ENCODE data around the gene EIF3M. TPM values are rescaled to one million over a fixed set of nuclear protein-coding genes. Genes with fewer than 3 reads are reported as not detected.

Gene EIF3M
- polyA plus RNA-seq, 1 of the 3 experiments (the other 2 are of a cell fraction): 359 TPM

DNA sequence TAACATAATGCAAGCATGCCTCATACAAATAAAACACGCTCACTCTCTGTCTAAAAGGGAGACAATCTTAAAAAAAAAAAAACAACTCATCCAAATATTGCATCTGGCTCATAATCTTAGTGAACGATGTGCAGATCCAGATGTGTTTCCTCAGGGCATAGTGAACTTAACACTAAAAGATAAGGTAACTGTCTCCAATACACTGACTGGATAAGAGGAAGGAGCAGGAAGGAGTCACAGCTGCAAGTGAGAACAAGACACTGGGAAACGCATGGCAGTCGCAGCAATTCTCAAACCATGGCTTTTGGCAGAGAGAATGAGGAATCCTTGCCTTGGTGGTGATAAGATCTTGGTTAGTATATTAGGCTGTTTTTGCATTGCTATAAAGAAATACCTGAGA lies 9.2 kb upstream of the EIF3M start:
- ChIA-PET POLR2A (no interaction called here), CTCF (no interaction called here)
- Histone ChIP-seq H3K4me1 (ENCODE audit: control insufficient read depth in 1 of 2, insufficient read depth in 2 of 2, low read depth in 1 of 2, low read length in 1 of 2) (no peaks in the 10 kb centered on the region; a peak in 1 of 4 replicates), H4K20me1 (ENCODE audit: insufficient read depth) (no peaks in the 10 kb centered on the region), H3K9ac (no peak overlapping the region), H3K27me3 (ENCODE audit: insufficient read depth) (peaks cover 5% of the 10 kb centered on the region; the same call in 1 of the 2 replicates), H3K4me2 (no peak overlapping the region), H3K9me2 (no peaks in the 10 kb centered on the region), H2AFZ (ENCODE audit: low read depth) (no peak overlapping the region), H3K36me3 (replicated peaks in 1 of 2; ENCODE audit: control insufficient read depth in 1 of 2, insufficient read depth in 2 of 2, low read length in 1 of 2) (no peaks in the 10 kb centered on the region), H3F3A (replicated peaks; ENCODE audit: insufficient read depth) (no peaks in the 10 kb centered on the region), H3K79me2 (ENCODE audit: insufficient read depth) (no peaks in the 10 kb centered on the region), H3K4me3 (ENCODE audit: low read depth in 2 of 2, low read length in 1 of 2) (no peak overlapping the region), H3K27ac (ENCODE audit: low read depth in 2 of 2, low read length in 1 of 2) (no peak overlapping the region), H3K9me3 (no peaks in the 10 kb centered on the region)
- WGBS (ENCODE audit: low lambda C conversion rate): 66% methylated on average over 4 of the region's 4 CpGs
- no peak for DNase-seq
- TF ChIP-seq RFX5 (IDR thresholded peaks at IDR 0.05; ENCODE audit: low read length) (no peak), SMC3 (IDR thresholded peaks at IDR 0.05; ENCODE audit: low read depth, low read length) (no peak), YY1 (IDR thresholded peaks at IDR 0.05; ENCODE audit: low read depth) (no peak), MXI1 (IDR thresholded peaks at IDR 0.05; ENCODE audit: low read depth, low read length) (no peak), GABPA (IDR thresholded peaks at IDR 0.05; ENCODE audit: low read depth) (no peak), POLR2AphosphoS5 (IDR thresholded peaks at IDR 0.05; ENCODE audit: low read depth, low read length) (no peak), NFIC (IDR thresholded peaks at IDR 0.05; ENCODE audit: borderline replicate concordance) (no peak), TCF12 (IDR thresholded peaks at IDR 0.05) (no peak), EZH2phosphoT487 (IDR thresholded peaks at IDR 0.05; ENCODE audit: borderline replicate concordance, low read depth) (no peak), GATA2 (CRISPR knock-in tag; IDR thresholded peaks at IDR 0.05) (no peak), EP300 (IDR thresholded peaks at IDR 0.05; ENCODE audit: borderline replicate concordance in 1 of 2, low read depth in 1 of 2, low read length in 1 of 2) (no peak), FOSL2 (IDR thresholded peaks at IDR 0.05; ENCODE audit: borderline replicate concordance, low read depth) (no peak)
- TF ChIP-seq, protein P1, sequence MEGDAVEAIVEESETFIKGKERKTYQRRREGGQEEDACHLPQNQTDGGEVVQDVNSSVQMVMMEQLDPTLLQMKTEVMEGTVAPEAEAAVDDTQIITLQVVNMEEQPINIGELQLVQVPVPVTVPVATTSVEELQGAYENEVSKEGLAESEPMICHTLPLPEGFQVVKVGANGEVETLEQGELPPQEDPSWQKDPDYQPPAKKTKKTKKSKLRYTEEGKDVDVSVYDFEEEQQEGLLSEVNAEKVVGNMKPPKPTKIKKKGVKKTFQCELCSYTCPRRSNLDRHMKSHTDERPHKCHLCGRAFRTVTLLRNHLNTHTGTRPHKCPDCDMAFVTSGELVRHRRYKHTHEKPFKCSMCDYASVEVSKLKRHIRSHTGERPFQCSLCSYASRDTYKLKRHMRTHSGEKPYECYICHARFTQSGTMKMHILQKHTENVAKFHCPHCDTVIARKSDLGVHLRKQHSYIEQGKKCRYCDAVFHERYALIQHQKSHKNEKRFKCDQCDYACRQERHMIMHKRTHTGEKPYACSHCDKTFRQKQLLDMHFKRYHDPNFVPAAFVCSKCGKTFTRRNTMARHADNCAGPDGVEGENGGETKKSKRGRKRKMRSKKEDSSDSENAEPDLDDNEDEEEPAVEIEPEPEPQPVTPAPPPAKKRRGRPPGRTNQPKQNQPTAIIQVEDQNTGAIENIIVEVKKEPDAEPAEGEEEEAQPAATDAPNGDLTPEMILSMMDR (IDR thresholded peaks at IDR 0.05): no peak
- TF ChIP-seq, protein P2, sequence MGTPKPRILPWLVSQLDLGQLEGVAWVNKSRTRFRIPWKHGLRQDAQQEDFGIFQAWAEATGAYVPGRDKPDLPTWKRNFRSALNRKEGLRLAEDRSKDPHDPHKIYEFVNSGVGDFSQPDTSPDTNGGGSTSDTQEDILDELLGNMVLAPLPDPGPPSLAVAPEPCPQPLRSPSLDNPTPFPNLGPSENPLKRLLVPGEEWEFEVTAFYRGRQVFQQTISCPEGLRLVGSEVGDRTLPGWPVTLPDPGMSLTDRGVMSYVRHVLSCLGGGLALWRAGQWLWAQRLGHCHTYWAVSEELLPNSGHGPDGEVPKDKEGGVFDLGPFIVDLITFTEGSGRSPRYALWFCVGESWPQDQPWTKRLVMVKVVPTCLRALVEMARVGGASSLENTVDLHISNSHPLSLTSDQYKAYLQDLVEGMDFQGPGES (IDR thresholded peaks at IDR 0.05; ENCODE audit: low read depth, low read length): no peak
- TF ChIP-seq, protein P3, sequence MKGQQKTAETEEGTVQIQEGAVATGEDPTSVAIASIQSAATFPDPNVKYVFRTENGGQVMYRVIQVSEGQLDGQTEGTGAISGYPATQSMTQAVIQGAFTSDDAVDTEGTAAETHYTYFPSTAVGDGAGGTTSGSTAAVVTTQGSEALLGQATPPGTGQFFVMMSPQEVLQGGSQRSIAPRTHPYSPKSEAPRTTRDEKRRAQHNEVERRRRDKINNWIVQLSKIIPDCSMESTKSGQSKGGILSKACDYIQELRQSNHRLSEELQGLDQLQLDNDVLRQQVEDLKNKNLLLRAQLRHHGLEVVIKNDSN (IDR thresholded peaks at IDR 0.05; ENCODE audit: borderline replicate concordance, low read depth): no peak
- TF ChIP-seq, protein P4, sequence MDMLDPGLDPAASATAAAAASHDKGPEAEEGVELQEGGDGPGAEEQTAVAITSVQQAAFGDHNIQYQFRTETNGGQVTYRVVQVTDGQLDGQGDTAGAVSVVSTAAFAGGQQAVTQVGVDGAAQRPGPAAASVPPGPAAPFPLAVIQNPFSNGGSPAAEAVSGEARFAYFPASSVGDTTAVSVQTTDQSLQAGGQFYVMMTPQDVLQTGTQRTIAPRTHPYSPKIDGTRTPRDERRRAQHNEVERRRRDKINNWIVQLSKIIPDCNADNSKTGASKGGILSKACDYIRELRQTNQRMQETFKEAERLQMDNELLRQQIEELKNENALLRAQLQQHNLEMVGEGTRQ (IDR thresholded peaks at IDR 0.05; ENCODE audit: borderline replicate concordance, low read depth, low read length): no peak
- TF ChIP-seq, protein P5, sequence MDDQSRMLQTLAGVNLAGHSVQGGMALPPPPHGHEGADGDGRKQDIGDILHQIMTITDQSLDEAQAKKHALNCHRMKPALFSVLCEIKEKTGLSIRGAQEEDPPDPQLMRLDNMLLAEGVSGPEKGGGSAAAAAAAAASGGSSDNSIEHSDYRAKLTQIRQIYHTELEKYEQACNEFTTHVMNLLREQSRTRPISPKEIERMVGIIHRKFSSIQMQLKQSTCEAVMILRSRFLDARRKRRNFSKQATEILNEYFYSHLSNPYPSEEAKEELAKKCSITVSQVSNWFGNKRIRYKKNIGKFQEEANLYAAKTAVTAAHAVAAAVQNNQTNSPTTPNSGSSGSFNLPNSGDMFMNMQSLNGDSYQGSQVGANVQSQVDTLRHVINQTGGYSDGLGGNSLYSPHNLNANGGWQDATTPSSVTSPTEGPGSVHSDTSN (IDR thresholded peaks at IDR 0.05): no peak

All from SK-N-SH (cell line).